Measurements from ENCODE around the gene GPR3.

GPR3 gene

GRCh38 chr1:27358928-27359313 is 33.5 kb upstream of the GPR3 start:
- no peak for DNase-seq (ENCODE audit: low spot score)

DNA sequence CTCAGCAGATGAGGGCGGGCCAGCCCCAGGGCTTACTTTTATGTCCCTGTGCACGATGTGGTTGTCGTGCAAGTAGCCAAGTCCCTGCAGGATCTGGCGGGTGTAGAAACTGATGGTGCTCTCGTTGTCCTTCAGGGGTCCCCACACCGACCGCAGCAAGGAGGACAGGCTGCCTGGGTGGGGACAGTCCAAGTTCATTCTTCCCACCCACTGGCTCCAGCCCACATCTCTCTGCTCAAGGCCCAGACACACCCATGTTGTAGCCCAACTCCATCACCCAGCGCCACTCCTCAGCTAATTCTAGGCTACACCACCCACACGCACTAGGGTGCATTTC is 32.6 kb upstream of the GPR3 start:
- no peak for DNase-seq (ENCODE audit: low spot score)

DNA sequence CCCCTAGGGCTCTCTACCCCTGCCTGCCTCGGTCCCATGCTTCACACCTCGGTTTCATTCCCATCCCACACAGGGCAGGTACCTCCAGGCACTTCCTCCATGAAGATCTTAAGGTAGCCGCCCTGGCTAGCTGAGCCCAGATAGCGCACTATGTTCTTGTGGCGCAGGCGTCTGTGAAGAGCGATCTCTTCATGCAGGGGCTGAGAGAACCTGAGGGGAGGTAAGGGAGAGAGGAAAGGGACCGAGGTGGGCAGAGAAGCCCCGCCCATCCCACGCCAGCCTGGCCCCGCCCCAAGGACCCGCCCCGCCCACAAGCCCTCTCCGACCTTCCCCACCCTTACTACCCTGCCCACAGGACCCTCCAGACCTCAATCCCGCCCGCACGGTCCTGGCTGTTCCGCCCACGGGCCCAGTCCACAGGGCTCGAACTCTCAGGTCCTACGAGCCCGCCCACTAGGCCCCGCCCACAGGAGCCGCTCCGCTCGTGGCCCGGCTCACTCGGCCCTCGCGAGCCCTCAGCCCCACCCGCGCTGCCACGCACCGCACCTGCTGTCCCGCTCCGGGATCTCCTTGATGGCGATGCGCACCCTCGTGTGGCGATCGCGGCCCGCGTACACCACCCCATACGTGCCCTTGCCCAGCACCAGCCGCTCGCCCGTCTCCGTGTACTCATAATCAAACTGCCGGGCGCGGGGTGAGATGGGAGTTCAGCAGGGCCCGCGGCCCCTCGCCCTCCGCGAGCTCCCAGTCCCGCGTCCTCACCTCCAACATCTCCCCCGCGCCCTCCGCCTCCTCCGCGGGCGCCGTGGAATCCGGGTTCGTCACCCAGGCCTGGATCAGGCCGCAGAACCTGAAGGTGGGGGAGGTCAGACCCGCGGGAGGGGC is 32.0 kb upstream of the GPR3 start:
- DNase-seq (ENCODE audit: low spot score): no peak

DNA sequence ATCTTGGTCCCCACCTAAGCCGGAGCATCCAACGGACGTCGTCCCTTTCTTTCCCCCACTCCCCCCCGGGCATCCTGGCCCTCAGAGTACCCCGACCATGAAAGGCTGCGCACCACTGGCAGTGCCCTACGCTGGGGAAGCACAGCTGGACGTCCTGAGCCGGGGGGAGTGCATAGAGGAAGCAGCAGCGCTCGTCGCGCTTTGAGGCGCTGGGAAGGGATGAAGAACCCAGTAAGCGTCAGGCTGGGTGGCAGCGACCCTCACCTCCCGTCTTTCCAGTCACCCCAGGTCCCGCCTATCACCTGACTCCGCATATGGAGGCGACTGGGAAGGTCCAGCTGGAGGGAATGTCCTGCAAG is 31.4 kb upstream of the GPR3 start:
- DNase-seq (ENCODE audit: low spot score): no peak

DNA sequence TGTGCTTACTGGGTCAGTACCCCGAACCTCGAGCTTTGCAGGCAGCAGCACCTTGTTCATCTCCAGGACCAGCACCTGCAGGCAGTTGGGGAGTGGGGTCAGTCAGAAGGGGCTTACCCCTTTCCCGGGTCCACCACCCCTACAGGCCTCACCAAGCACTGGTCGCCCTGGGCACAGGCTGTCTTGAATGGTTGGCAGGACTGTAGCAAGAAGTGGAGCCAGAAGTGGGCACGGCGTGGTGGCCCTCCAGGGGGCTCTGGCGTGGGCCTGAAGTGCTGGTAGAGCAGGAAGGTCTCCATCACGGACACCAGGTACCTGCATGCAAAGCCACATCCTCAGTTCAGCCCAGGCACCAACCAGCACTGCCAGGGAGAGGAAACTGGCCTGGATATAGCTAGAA is 30.9 kb upstream of the GPR3 start:
- no peak for DNase-seq (ENCODE audit: low spot score)

- DNase-seq (ENCODE audit: low spot score): no peak
Observed at GRCh38 chr1:27363766-27364695, 28.4 kb upstream of the GPR3 start.

DNA sequence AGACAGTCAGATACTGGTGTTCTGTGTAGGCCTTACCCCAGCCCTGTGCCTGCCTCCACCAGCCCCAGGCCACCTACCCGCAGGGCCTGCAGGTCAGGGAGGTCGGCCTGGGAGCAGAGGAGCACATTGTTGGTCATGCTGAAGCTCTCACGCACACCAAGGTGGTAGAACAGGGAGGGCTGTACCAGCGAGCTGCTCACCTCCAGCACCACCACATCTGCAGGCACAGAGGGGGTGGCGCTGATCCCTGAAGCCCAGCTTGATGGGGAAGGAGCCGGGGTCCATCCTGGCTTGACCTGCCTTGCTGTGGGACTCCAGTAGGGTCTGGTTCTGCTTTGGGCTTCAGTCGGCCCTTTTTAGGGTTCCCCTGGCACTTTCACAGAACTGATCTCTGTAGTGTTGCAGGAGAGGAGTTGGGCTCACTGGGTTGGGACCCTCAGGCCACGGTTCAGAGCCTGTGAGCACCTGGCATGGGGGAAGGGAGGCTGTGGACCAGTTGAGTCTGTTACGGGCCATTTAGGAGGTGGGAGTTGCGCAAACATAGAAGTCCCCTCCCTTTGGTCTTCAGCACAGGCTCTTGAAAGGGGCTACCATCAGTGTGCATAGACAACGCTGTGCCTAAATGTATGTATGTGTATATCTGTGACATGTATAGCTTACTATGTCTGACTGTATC is 27.6 kb upstream of the GPR3 start:
- DNase-seq (ENCODE audit: low spot score): no peak

DNA sequence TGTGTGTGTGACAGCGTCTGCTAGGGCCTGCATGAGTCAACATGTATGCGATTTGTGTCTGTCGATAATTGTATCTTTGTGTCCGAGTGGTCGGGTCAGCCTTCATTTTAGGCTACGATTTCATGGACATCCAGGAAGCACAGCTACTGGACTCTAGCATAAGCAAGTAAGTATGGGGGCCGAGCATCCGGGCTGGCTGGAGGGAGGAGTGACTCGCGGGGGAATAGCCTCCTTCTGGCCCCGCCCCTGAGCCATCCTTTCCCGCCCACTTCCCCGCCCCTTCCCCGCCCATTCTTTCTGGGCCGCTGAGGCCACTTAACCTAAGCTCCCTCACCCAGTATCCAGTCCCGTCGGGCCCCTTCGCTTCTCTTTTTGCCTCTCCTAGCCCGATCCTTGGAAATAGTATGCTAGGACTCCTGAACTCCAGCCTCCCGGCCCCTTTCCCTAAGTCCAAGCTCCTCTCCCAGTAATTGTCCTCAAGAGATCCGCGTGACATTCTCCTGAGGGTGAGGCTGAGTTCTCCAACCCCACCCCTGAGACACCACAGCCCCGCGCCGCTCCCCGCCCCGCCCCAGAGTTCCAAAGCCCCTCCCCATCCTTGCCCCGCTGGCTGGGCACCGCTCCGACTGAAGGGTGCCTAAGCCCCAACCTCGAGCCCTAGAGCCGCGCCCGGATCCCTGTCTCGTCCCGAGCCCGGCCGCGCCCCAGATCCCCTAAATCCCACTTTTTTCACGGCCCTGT is 26.9 kb upstream of the GPR3 start:
- peak; percentile 93 for DNase-seq (ENCODE audit: low spot score)

DNA sequence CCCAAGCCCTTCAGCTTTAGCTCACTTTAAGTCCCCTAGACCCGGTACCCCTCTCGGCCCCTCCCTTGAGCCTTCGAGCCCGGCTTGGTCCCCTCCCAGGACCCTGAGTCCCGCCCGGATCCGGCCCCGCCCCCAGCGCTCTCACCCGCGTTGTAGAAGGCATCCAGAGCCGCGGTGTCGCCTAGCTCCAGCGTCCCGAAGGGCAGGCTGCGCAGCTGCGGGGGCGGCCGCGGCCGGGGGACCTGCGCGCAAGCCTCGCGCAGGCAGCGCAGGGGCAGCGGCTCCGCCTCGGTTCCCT is 26.4 kb upstream of the GPR3 start:
- peak; percentile 89 for DNase-seq (ENCODE audit: low spot score)

GRCh38 chr1:27366411-27367159 is 25.8 kb upstream of the GPR3 start, which contains the start of gene MAP3K6:
Gene MAP3K6 (minus strand): TSS chr1:27366961. CDS start chr1:27366597, 364 bp downstream.
- peak; percentile 88 for DNase-seq (ENCODE audit: low spot score)

DNA sequence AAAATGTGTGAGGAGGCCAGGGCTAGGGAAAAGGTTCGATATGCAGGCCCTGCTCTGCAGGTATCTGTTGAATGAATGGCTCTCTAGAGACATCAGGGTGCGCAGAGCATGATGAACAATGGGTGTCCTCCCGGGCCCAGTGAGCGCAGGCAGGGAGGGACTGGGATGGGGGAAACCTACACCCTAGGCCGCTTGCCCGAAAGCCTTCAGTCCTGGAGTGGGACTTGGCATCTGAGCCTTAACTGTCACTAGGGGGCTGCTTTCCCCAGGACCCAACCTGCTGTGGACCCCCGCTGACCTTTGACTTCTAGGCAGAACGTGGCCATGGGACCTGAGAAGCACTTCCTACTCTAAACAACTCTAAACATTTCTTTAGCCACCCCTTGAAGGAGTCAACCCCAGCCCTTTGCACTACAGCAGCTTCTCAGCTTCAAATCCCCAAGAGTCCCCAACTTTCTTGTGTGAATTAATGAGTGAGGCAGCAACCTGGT is 25.2 kb upstream of the GPR3 start:
- no peak for DNase-seq (ENCODE audit: low spot score)

DNA sequence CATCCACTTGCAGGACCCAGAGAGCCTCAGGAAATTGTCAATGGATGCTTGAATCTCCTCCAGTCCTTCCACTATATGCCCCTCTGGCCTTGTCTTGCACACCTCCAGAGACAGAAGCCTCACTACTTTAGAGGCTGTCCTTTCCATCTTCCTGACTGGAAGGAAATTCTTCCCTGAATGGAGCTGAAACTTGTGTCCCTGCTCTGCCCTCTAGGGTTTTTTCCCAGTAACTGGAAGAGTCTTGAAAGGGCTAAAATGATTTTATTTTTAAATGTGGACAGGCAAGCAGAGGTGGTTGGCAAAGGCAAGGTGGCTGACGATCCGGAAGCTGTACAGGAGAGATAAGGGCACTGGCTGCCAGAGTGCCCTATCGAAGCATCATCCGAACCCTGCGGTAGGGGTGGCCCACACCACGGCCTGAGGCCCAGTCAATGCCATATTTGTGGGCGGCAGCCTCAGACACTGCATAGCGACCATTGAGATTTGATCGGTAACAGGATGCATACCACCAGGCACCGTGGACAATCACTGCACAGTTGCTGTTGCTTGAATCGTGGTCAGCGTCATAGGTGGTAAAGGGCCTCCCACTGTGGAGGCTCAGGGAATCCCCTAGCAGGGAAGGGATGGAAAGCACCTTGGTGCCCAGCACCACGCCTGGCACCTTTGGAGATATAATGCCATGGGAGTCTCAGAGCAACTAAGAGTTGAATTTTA is 23.4 kb upstream of the GPR3 start:
- DNase-seq (ENCODE audit: low spot score): no peak

DNA sequence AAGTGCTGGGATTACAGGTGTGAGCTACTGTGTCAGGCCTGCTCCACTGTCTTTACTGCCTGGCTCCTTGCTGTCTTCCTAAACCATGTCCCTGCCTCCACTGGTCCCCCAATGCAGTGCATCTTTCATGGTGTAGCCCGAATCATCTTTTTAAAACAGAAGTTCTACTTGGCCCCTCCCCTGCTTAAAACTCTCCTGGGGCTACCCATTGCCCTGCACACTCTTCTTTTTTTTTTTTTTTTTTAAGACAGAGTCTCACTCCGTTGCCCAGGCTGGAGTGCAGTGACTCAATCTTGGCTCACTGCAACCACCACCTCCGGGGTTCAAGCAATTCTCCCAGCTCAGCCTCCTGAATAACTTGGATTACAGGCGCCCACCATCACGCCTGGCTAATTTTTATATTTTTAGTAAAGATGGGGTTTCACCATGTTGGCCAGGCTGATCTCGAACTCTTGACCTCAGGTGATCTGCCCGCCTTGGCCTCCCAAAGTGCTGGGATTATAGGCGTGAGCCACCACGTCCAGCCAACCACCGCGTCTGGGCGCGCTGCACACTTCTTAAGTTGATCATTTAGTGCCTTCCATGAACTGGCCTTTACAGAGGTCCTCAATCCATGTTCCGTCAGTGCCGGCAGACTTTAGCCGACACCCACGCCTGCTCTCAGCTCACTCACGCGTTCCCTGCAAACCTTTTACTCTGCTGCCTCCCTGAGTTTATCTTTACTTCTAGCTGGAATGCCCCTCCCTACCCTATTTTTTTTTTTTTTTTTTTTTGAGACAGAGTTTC is 20.2 kb upstream of the GPR3 start:
- no peak for DNase-seq (ENCODE audit: low spot score)

DNA sequence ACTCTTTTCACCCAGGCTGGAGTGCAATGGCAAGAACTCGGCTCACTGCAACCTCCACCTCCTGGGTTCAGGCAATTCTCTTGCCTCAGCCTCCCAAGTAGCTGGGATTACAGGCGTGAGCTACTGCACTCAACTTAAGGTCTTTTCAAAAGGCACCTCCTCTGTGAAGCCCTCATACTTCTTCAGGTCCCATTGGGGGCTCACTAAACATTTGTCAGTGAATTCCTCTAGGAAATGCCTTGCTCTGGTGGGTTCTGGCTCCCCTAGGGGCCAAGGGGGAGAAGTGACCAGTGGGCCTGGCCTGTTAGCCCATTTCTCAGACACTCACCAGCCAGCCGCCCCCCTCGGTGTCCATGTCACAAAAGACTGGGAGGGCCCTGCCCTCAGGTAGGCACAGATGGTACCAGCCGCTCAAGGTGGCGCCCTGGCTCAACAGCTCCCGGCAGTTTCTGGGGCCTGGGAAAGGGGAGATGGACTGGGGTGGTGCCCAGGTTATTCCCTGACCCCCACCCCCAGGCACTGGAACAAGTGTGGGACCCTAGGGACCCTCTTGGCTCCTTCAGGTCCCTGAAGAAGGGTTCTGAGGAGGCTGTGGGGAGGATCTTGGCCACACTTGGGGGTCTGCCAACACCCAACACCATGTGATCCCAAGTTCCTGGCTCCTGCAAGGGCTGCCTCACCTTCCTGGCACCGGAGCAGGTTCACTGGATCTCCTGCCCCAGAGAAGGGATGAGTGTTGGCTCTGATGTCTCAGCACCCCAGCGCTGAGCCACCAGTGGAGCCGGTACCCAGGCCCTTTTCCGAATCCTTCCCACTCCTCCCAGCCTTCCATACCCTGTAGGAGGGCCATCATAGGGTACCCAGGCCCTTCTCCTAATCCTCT is 19.4 kb upstream of the GPR3 start:
- no peak for DNase-seq (ENCODE audit: low spot score)

GRCh38 chr1:27374362-27375086 is 17.9 kb upstream of the GPR3 start, which contains the start of gene FCN3:
Gene FCN3 (minus strand): TSS chr1:27374824. CDS start chr1:27374818, 6 bp downstream.
- no peak for DNase-seq (ENCODE audit: low spot score)

DNA sequence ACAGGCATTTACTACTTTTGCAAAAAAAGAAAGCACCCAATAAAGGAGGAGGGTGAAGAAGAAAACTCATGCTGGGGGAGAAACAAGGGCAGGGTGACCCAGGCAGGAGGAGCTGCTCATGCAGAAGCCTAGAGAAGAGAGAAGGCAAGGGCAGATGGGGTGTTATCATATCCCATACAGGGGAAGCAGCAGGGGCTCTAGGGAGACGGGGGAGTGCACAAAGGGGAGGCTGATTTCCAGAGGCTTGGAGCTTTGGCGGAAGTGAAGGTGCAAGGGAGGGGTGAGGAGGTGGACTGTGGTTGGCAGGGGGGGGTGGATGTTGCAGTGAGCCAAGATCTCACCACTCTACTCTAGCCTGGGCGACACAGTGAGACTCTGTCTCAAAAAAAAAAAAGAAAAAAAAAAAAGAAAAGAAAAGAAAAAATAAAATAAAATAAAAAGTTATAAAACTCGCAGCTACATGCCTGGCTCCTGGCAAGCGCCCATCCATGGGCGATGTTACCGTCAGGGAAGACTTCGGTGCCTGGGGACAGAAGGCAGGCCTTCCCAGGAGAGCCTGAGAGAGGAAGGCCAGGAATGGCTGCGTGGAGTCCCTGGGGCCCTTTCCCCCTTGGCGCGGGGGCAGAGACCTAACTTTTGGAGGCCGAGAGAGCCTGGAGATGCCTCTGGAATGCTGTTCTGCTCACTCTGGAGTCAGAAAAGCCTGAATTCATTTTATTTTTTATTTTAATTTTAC is 14.5 kb upstream of the GPR3 start:
- no peak for DNase-seq (ENCODE audit: low spot score)

- no peak for DNase-seq (ENCODE audit: low spot score)
Observed at GRCh38 chr1:27379564-27380122, 12.8 kb upstream of the GPR3 start.
